H9 (cell line): ENCODE measurements around the gene WHRN. TPM values are rescaled to one million over a fixed set of nuclear protein-coding genes. Genes with fewer than 3 reads are reported as not detected.

Source experiments
- DNase-seq: peaks from one replicate; pipeline ENCODE4 v3.0.0-alpha.2; 2017
- H2AFZ ChIP-seq: one replicate; pipeline ENCODE4 v1.6.1; 2013; ENCODE audit warnings: mild to moderate bottlenecking, low read length, control low read depth, moderate library complexity
- H2AK5ac ChIP-seq: 2 replicates; pipeline ENCODE4 v1.6.1; 2013; ENCODE audit warnings: low read length, control low read depth, mixed read lengths; ENCODE audit not compliant: insufficient read length
- H2BK120ac ChIP-seq: one replicate; pipeline ENCODE4 v1.6.1; 2013; ENCODE audit warnings: low read depth, mild to moderate bottlenecking, low read length, control low read depth, inconsistent platforms; ENCODE audit not compliant: poor library complexity, severe bottlenecking
- H2BK12ac ChIP-seq: 2 replicates; pipeline ENCODE4 v1.6.1; 2013; ENCODE audit warnings: low read length, control low read depth, mixed read lengths, low read depth; ENCODE audit not compliant: insufficient read length
- H2BK15ac ChIP-seq: 2 replicates; pipeline ENCODE4 v1.6.1; 2013; ENCODE audit warnings: low read depth, low read length, control low read depth
- H2BK20ac ChIP-seq: one replicate; pipeline ENCODE4 v1.6.1; 2013; ENCODE audit warnings: low read depth, mild to moderate bottlenecking, low read length, control low read depth, inconsistent platforms; ENCODE audit not compliant: poor library complexity, severe bottlenecking
- H2BK5ac ChIP-seq: 2 replicates; pipeline ENCODE4 v1.6.1; 2013; ENCODE audit warnings: low read length, control low read depth, mixed read lengths; ENCODE audit not compliant: insufficient read length
- H3K14ac ChIP-seq: 2 replicates; pipeline ENCODE4 v1.6.1; 2013; ENCODE audit warnings: low read length, control low read depth; ENCODE audit not compliant: insufficient read depth
- H3K18ac ChIP-seq: 2 replicates; pipeline ENCODE4 v1.6.1; 2013; ENCODE audit warnings: low read depth, mild to moderate bottlenecking, mixed read lengths, low read length, control low read depth; ENCODE audit not compliant: insufficient read length
- H3K23ac ChIP-seq: 2 replicates; pipeline ENCODE4 v1.6.1; 2013; ENCODE audit warnings: low read length, control low read depth, mixed read lengths, low read depth; ENCODE audit not compliant: insufficient read length
- H3K23me2 ChIP-seq: 2 replicates; pipeline ENCODE4 v1.6.1; 2013; ENCODE audit warnings: low read depth, mild to moderate bottlenecking, mixed read lengths, low read length, control low read depth; ENCODE audit not compliant: insufficient read length, poor library complexity, severe bottlenecking
- H3K27ac ChIP-seq: 2 replicates; pipeline ENCODE4 v1.5.1; 2013; ENCODE audit warnings: low read length, control low read depth, mixed read lengths, low read depth; ENCODE audit not compliant: insufficient read length
- H3K27me3 ChIP-seq: 2 replicates; pipeline ENCODE4 v1.6.1; 2013; ENCODE audit warnings: low read length, control low read depth, inconsistent platforms; ENCODE audit not compliant: insufficient read depth
- H3K4ac ChIP-seq: 2 replicates; pipeline ENCODE4 v1.6.1; 2013; ENCODE audit warnings: low read depth, mild to moderate bottlenecking, control low read depth, inconsistent platforms, low read length, moderate library complexity
- H3K4me1 ChIP-seq: 2 replicates; pipeline ENCODE4 v1.6.1; 2013; ENCODE audit warnings: low read length, control low read depth, inconsistent platforms; ENCODE audit not compliant: insufficient read depth
- H3K4me2 ChIP-seq: 2 replicates; pipeline ENCODE4 v1.6.1; 2013; ENCODE audit warnings: low read length, control low read depth, mixed read lengths; ENCODE audit not compliant: insufficient read length, insufficient read depth
- H3K56ac ChIP-seq: 2 replicates; pipeline ENCODE4 v1.6.1; 2013; ENCODE audit warnings: low read depth, mild to moderate bottlenecking, mixed read lengths, low read length, control low read depth; ENCODE audit not compliant: insufficient read length
- H3K79me1 ChIP-seq: 2 replicates; pipeline ENCODE4 v1.6.1; 2013; ENCODE audit warnings: low read depth, mild to moderate bottlenecking, moderate library complexity, low read length, control low read depth, inconsistent platforms; ENCODE audit not compliant: insufficient read depth, poor library complexity, severe bottlenecking
- H3K79me2 ChIP-seq: 2 replicates; pipeline ENCODE4 v1.6.1; 2013; ENCODE audit warnings: low read length, control low read depth, inconsistent platforms; ENCODE audit not compliant: insufficient read depth
- H3K9ac ChIP-seq: 2 replicates; pipeline ENCODE4 v1.6.1; 2013; ENCODE audit warnings: low read length, control low read depth, mixed read lengths; ENCODE audit not compliant: insufficient read length; ENCODE audit errors: extremely low read depth
- H3K9me3 ChIP-seq: one replicate; pipeline ENCODE4 v1.6.1; 2013; ENCODE audit warnings: low read depth, low read length, inconsistent platforms; ENCODE audit not compliant: control insufficient read depth
- H3T11ph ChIP-seq: one replicate; pipeline ENCODE4 v1.6.1; 2013; ENCODE audit warnings: mild to moderate bottlenecking, low read length, control low read depth, inconsistent platforms
- H4K20me1 ChIP-seq: one replicate; pipeline ENCODE4 v1.6.1; 2013; ENCODE audit not compliant: control insufficient read depth, insufficient read length, insufficient read depth
- H4K5ac ChIP-seq: 2 replicates; pipeline ENCODE4 v1.6.1; 2013; ENCODE audit warnings: low read depth, mild to moderate bottlenecking, mixed read lengths, low read length, control low read depth; ENCODE audit not compliant: insufficient read length
- H4K8ac ChIP-seq: replicated peaks from 2 replicates; pipeline ENCODE4 v1.6.1; 2013; ENCODE audit warnings: low read length, control low read depth, mixed read lengths, low read depth; ENCODE audit not compliant: insufficient read length
- H4K91ac ChIP-seq: 2 replicates; pipeline ENCODE4 v1.6.1; 2013; ENCODE audit warnings: low read depth, mild to moderate bottlenecking, moderate library complexity, mixed read lengths, low read length, control low read depth; ENCODE audit not compliant: insufficient read length
- H3K27ac Mint-ChIP-seq, 3 experiments: 2 replicates in 2 of 3; 3 replicates in 1 of 3; pipeline ENCODE4 v1.8.0; 2020 to 2021; ENCODE audit warnings: mixed read lengths in 3 of 3, mild to moderate bottlenecking in 1 of 3, moderate library complexity in 1 of 3
- H3K27me3 Mint-ChIP-seq: 2 replicates; pipeline ENCODE4 v1.8.0; 2021; ENCODE audit warnings: low read depth, mild to moderate bottlenecking, moderate library complexity, mixed read lengths
- H3K36me3 Mint-ChIP-seq, 3 experiments: 2 replicates in 2 of 3; 3 replicates in 1 of 3; pipeline ENCODE4 v1.8.0; 2020 to 2021; ENCODE audit warnings: low read depth in 3 of 3, mixed read lengths in 3 of 3; ENCODE audit not compliant: insufficient read depth in 1 of 3
- H3K4me1 Mint-ChIP-seq, 2 experiments: 2 replicates each; pipeline ENCODE4 v1.8.0; 2020; ENCODE audit warnings: mixed read lengths in 2 of 2
- H3K4me3 Mint-ChIP-seq, 2 experiments: 2 replicates in 1 of 2; 3 replicates in 1 of 2; pipeline ENCODE4 v1.8.0; 2020 to 2021; ENCODE audit warnings: mild to moderate bottlenecking in 2 of 2, mixed read lengths in 2 of 2, moderate library complexity in 1 of 2
- H3K9me3 Mint-ChIP-seq, 2 experiments: 2 replicates in 1 of 2; 3 replicates in 1 of 2; pipeline ENCODE4 v1.8.0; 2020; ENCODE audit warnings: mild to moderate bottlenecking in 2 of 2, mixed read lengths in 2 of 2, moderate library complexity in 1 of 2
- WGBS: extraction: QIAGEN DNeasy Blood & Tissue Kit; methylation state at CpG from one replicate; pipeline ENCODE4 v1.1.7; 2013; ENCODE audit warnings: missing lambda C conversion rate, low lambda C conversion rate, mixed read lengths; ENCODE audit not compliant: insufficient read length; ENCODE audit errors: extremely low coverage; 5-methylcytosine and 5-hydroxymethylcytosine counted together
- total RNA-seq: library from RNA; stranded (reverse); gene quantifications from 2 replicates; pipeline ENCODE4 v1.2.1, GENCODE V29; 2021
- TF ChIP-seq, protein P1 (sequence below): fragments of 200-600 bp; sonication (generic); conservative IDR thresholded peaks from 3 replicates; pipeline ENCODE4 v1.8.0; 2021; ENCODE audit warnings: antibody characterized with exemption, mild to moderate bottlenecking

WHRN gene
- total RNA-seq, 1 experiment from 2014 or later = 2.2 TPM

DNA sequence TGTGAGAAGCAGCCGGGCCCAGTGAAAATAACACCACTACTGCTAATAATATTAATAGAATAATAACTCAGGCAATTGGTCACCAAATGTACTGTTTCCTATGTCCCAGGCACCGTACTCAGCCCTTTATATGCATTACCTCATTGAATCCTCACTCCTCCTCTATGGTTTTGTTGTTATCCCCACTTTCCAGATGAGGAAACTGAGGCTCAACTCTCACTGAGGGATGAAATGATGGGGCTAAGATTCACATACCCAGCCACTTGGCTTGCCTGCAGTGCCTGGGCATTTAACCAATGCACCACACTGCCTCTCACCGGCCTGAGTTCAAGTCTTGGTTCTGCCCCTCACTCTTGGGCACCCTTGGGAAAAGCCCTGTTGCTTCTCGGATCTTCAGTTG, 34.1 kb downstream of the WHRN start:
- no peak overlapping the region for H3K4me2 ChIP-seq
- WGBS = no CpG with 5 or more reads among the region's 4 CpGs
- no peak overlapping the region for H4K8ac ChIP-seq

More for the DNA sequence above, 34.1 kb downstream of the WHRN start:
- H3K79me1 ChIP-seq = no peaks in the 10 kb centered on the region
- H2BK120ac ChIP-seq = no peak overlapping the region
- H3K27ac ChIP-seq = no peak overlapping the region
- no peaks in the 10 kb centered on the region for H3K23me2 ChIP-seq
- H3T11ph ChIP-seq = no peak overlapping the region
- H3K27me3 ChIP-seq = no peaks in the 10 kb centered on the region
- no peak overlapping the region for H2BK5ac ChIP-seq
- DNase-seq = no peak
- no peaks in the 10 kb centered on the region for H3K79me2 ChIP-seq
- no peaks in the 10 kb centered on the region; the same call in 1 of the 2 replicates for H3K4me1 ChIP-seq
- no peak overlapping the region for H3K56ac ChIP-seq
- H3K4ac ChIP-seq = no peak overlapping the region
- H4K20me1 ChIP-seq = no peaks in the 10 kb centered on the region
- no peak overlapping the region for H2BK12ac ChIP-seq
- peaks cover 12 to 20% of the 10 kb centered on the region in 2 experiments for H3K4me1 Mint-ChIP-seq
- peaks cover 1 to 4% (median 2%) of the 10 kb centered on the region in 3 experiments; a peak in 5 of 7 replicates for H3K36me3 Mint-ChIP-seq
- no peak overlapping the region for H4K91ac ChIP-seq
- H3K27me3 Mint-ChIP-seq = no peaks in the 10 kb centered on the region; the same call in 1 of the 2 replicates
- H2BK20ac ChIP-seq = no peak overlapping the region
- H3K14ac ChIP-seq = no peak overlapping the region
- no peak overlapping the region for H2AFZ ChIP-seq
- H4K5ac ChIP-seq = no peak overlapping the region
- no peaks in the 10 kb centered on the region for H3K9me3 ChIP-seq
- TF ChIP-seq, protein P1, sequence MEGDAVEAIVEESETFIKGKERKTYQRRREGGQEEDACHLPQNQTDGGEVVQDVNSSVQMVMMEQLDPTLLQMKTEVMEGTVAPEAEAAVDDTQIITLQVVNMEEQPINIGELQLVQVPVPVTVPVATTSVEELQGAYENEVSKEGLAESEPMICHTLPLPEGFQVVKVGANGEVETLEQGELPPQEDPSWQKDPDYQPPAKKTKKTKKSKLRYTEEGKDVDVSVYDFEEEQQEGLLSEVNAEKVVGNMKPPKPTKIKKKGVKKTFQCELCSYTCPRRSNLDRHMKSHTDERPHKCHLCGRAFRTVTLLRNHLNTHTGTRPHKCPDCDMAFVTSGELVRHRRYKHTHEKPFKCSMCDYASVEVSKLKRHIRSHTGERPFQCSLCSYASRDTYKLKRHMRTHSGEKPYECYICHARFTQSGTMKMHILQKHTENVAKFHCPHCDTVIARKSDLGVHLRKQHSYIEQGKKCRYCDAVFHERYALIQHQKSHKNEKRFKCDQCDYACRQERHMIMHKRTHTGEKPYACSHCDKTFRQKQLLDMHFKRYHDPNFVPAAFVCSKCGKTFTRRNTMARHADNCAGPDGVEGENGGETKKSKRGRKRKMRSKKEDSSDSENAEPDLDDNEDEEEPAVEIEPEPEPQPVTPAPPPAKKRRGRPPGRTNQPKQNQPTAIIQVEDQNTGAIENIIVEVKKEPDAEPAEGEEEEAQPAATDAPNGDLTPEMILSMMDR = no peak
- H2AK5ac ChIP-seq = no peak overlapping the region
- no peak overlapping the region for H3K4me3 Mint-ChIP-seq
- H3K27ac Mint-ChIP-seq = no peak overlapping the region
- no peak overlapping the region for H3K9ac ChIP-seq
- no peaks in the 10 kb centered on the region for H3K9me3 Mint-ChIP-seq
- no peak overlapping the region for H3K23ac ChIP-seq
- H3K18ac ChIP-seq = no peak overlapping the region
- no peak overlapping the region for H2BK15ac ChIP-seq
